NCI-H460 (cell line): Measurements from ENCODE around the gene OR2H1. TPM values are rescaled to one million over a fixed set of nuclear protein-coding genes. Genes with fewer than 3 reads are reported as not detected.

Source experiments
- DNase-seq: peaks from one replicate; pipeline ENCODE4 v3.0.0-alpha.2; 2016; ENCODE audit warnings: low read depth; ENCODE audit errors: extremely low read depth
- total RNA-seq: library from RNA; depleted of rRNA; stranded (reverse); fragments of >200 nt; shearing (Covaris generic); gene quantifications from 2 replicates; pipeline ENCODE4 v1.2.3, GENCODE V29; 2014; rRNA removed

Gene OR2H1
- total RNA-seq, 1 experiment from 2014 or later = not detected

DNA sequence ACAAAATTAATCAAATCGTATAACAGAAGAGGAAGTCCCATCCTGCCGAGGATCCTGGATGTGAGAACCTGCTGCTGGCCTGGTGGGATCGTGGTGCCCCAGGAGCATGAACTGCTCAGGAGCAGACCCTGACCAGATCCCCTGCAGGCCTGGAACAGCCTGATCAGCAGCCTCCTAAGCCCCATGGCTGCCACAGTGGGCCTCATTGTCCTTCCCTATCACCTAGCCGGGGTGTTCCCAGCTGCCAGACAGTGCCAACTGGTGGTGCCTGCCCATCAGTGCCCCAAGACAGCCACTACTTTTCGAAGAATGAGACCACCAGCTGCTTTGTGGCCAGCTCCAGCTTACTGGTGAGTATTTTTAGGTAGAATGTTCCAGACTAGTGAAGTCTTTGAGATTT is 50.4 kb downstream of the OR2H1 start:
- DNase-seq = no peak

DNA sequence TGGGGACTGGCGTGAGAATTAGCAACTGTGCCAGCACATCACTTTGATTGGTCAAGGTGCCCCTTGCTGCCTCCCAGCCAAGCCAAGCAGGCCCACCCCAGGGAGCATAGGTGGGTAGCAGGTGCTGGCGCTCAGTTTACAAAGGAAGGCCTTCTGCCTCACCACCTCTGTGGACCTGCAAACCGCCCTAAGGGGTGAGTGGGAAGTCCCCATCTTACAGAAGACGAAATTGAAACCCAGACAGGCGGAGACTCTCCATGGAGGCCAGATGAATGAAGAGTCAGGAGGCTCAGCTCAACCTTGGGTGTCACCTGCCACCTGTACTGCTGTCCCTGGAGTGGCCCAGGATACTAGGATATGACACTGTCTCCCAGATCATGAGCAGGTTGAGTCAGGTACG is 52.3 kb downstream of the OR2H1 start:
- no peak for DNase-seq

DNA sequence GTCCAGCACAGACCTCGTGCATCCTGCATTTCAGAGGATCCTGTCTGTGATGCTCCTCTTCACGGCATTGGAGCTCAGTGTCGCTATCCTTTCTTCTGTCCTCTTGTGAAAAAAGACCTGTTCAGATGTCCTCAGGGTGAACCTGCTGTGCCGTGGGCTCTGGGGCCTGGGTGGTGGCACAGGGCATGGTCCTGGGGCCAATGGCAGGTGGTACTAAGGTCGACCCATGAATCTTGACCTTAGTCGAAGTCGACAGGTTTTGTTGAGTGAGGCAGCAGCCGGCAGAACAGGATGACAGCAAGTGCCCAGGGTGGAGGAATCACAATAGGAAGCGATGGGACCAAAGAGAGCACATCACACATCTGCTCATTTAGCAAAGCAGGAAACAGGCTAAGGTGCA is 52.8 kb downstream of the OR2H1 start:
- no peak for DNase-seq

DNA sequence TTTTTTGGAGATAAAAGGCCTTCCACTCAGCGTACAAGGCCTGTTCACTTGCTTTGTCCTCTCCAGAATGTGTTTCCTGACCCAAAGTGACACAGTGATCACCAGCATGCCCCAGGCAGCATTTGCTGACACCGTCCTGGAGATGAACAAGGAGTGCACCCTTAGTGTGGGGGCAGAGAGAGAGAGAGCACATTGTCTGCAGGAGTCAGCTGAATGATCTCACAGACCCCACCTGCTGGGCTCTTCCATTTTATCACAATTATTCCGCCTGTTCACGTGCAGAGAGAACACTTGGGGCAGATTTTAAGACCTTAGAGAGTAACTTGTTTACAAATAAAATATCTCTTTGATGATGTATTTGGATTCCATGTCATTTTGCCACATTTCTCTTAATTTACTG is 53.2 kb downstream of the OR2H1 start:
- DNase-seq = no peak

DNA sequence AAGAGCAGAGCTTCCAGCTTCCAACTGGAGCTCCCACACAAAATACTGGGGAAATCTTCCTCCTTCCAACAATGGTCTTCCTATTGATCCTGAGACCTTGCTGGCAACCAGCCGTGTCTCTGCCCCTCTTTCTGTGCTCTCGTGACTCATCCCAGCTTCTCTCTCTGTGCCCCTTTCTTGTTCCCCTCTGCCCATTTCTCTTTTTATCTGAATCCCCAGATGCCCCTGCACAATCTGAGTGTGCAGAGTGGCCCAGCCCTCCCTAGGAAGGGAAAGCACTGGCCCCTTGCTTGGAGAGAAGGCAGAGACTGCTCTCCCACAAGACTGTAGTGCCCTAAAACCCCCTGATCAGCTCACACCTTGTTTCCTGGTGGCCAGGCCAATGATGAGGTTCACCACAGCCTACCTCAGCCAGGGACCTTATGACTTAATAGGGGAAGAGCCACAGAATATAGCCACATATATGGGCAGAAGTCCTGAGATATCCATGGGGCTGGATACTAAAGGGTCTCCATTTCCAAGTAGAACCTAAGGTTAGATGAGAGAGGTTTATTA is 53.9 kb downstream of the OR2H1 start:
- DNase-seq = no peak

Other genes starting within 250 kb of the OR2H1 start
- not detected in 2 replicates for gene OR14J1, start 155.5 kb upstream of the OR2H1 start, total RNA-seq
- not detected in 2 replicates for gene OR5V1, start 88.3 kb upstream of the OR2H1 start, total RNA-seq
- not detected in 2 replicates for gene OR12D3, start 81.9 kb upstream of the OR2H1 start, total RNA-seq
- gene OR12D2, start 61.5 kb upstream of the OR2H1 start, total RNA-seq = not detected in 2 replicates
- not detected in 2 replicates for gene OR12D1, start 42.2 kb upstream of the OR2H1 start, total RNA-seq
- gene OR10C1, start 17.8 kb upstream of the OR2H1 start, total RNA-seq = not detected in 2 replicates
- not detected in 2 replicates for gene OR11A1, start 84 bp upstream of the OR2H1 start, total RNA-seq
- gene MAS1L, start 30.8 kb downstream of the OR2H1 start, total RNA-seq = not detected in 2 replicates
- not detected in 2 replicates for gene UBD, start 102.6 kb downstream of the OR2H1 start, total RNA-seq
- gene OR2H2, start 128.0 kb downstream of the OR2H1 start, total RNA-seq = not detected in 2 replicates
- gene GABBR1, start 176.0 kb downstream of the OR2H1 start, total RNA-seq = 5.7 and 6.1 TPM in 2 replicates
- not detected in 2 replicates for gene MOG, start 199.9 kb downstream of the OR2H1 start, total RNA-seq
- gene ZFP57, start 224.0 kb downstream of the OR2H1 start, total RNA-seq = not detected in 2 replicates